Measurements from ENCODE around the gene MED29.

DNA sequence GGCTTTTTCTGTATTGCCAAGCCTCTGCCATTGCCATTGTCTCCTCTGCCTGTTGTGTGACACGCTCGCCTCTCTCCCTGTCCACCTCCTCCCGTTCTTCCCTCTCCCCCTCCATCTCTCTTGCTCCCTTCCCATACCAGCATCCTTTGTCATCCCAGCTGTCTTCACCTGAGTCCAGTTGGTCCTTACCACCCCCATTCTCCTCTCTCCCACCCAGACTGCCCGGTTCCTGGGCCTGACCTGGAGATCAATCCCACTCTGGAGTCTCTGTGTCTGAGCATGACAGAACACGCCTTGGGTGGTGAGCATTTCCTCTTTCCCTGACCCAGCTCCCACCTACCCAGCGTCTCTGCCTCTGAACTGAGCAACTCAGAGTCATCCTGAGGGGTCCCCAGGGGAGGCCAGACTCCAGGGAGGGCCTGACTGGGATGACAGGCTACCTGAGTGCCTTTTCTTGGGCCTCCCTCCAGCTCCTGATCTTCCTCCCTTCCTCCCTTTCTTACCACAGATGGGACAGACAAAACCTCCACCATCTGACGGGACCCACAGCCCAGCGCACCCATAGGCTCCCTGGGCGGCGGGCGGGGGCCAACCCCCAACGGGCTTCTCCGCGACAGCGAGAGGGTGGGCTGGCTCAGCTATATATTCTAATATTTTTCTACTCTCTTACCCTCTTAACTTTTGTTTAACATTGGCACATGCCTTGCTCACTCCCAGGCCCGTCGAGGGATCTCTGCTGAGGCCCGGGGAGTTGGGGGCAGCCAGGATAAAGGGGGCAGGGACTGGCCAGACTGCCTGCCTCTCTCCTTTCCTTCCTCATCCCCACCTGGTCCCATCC lies 8.0 kb upstream of the MED29 start:
- TF ChIP-seq POLR2A (IDR thresholded peaks at IDR 0.05; ENCODE audit: low read length) (no peak), CTCF (IDR thresholded peaks at IDR 0.05) (no peak), JUNB (IDR thresholded peaks at IDR 0.05) (no peak), PBX3 (IDR thresholded peaks at IDR 0.05) (no peak), CHD2 (IDR thresholded peaks at IDR 0.05; ENCODE audit: low read length, partially characterized antibody) (no peak), EHMT2 (IDR thresholded peaks at IDR 0.05; ENCODE audit: low read depth) (no peak), PHF8 (IDR thresholded peaks at IDR 0.05; ENCODE audit: borderline replicate concordance, low read depth) (no peak), RAD21 (conservative IDR thresholded peaks at IDR 0.05 in 1 of 2, IDR thresholded peaks at IDR 0.05 in 1 of 2) (no peak), BHLHE40 (IDR thresholded peaks at IDR 0.05; ENCODE audit: low read depth, low read length) (no peak), CEBPB (IDR thresholded peaks at IDR 0.05) (no peak)
- TF ChIP-seq, protein P1, sequence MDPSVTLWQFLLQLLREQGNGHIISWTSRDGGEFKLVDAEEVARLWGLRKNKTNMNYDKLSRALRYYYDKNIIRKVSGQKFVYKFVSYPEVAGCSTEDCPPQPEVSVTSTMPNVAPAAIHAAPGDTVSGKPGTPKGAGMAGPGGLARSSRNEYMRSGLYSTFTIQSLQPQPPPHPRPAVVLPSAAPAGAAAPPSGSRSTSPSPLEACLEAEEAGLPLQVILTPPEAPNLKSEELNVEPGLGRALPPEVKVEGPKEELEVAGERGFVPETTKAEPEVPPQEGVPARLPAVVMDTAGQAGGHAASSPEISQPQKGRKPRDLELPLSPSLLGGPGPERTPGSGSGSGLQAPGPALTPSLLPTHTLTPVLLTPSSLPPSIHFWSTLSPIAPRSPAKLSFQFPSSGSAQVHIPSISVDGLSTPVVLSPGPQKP (IDR thresholded peaks at IDR 0.05; ENCODE audit: low read depth, low read length): no peak
